GM18499 (cell line): ENCODE measurements around the gene NDUFB2.
"Not testable (repeated sequence)": the region's sequence is repeated elsewhere in the genome, so short reads cannot be mapped to it uniquely, and the experiment has no call there.

Source experiments
- ATAC-seq: cut with Tn5 transposase; IDR thresholded peaks from one replicate; pipeline ENCODE4 v1.9.1; 2021; ENCODE audit warnings: moderate number of reproducible peaks; ENCODE audit not compliant: insufficient read depth, unreplicated experiment

The NDUFB2 gene

GRCh38 chr7:140671966-140672365, 24.5 kb upstream of the NDUFB2 start:
- ATAC-seq = no peak

GRCh38 chr7:140672382-140673062, 24.0 kb upstream of the NDUFB2 start, which contains the start of gene ADCK2:
Gene ADCK2 (plus strand): TSS chr7:140672945. CDS start chr7:140673331, 386 bp downstream.
- ATAC-seq = no peak

GRCh38 chr7:140673063-140673773, 23.3 kb upstream of the NDUFB2 start:
- no peak for ATAC-seq

GRCh38 chr7:140673774-140674155, 22.7 kb upstream of the NDUFB2 start:
- ATAC-seq = no peak

GRCh38 chr7:140674356-140674800, 22.1 kb upstream of the NDUFB2 start:
- ATAC-seq = peak; percentile 35

GRCh38 chr7:140674899-140675701, 21.4 kb upstream of the NDUFB2 start:
- ATAC-seq = no peak

- ATAC-seq = no peak
These were observed 20.8 kb upstream of the NDUFB2 start for GRCh38 chr7:140675726-140676125.

- peak; percentile 36 for ATAC-seq
These were observed 20.2 kb upstream of the NDUFB2 start for GRCh38 chr7:140676306-140676705.

- ATAC-seq = not testable (repeated sequence)
These were observed 19.6 kb upstream of the NDUFB2 start for GRCh38 chr7:140676956-140677355.

GRCh38 chr7:140677496-140677895, 19.0 kb upstream of the NDUFB2 start:
- ATAC-seq = no peak

GRCh38 chr7:140678081-140678815, 18.3 kb upstream of the NDUFB2 start:
- ATAC-seq = no peak

- no peak for ATAC-seq
These were observed 17.7 kb upstream of the NDUFB2 start for GRCh38 chr7:140678816-140679130.

GRCh38 chr7:140679186-140679585, 17.3 kb upstream of the NDUFB2 start:
- ATAC-seq = no peak

GRCh38 chr7:140680886-140681285, 15.6 kb upstream of the NDUFB2 start:
- ATAC-seq = no peak

GRCh38 chr7:140681766-140682165, 14.7 kb upstream of the NDUFB2 start:
- no peak for ATAC-seq

- ATAC-seq = no peak
These were observed 12.9 kb upstream of the NDUFB2 start for GRCh38 chr7:140683657-140684056.

- ATAC-seq = no peak
These were observed 12.2 kb upstream of the NDUFB2 start for GRCh38 chr7:140684066-140684950.

GRCh38 chr7:140685407-140686087, 11.0 kb upstream of the NDUFB2 start:
- no peak for ATAC-seq

GRCh38 chr7:140686921-140687320, 9.6 kb upstream of the NDUFB2 start:
- no peak for ATAC-seq
